ENCODE results near the gene ALDH16A1. TPM values are rescaled to one million over a fixed set of nuclear protein-coding genes. Genes with fewer than 3 reads are reported as not detected.
A peak's percentile ranks its signal among the peaks of the same experiment; 100 is the strongest.

The ALDH16A1 gene
- total and polyA plus RNA-seq, 4 donors = 4.8 to 62.4 (median 20.4) TPM

DNA sequence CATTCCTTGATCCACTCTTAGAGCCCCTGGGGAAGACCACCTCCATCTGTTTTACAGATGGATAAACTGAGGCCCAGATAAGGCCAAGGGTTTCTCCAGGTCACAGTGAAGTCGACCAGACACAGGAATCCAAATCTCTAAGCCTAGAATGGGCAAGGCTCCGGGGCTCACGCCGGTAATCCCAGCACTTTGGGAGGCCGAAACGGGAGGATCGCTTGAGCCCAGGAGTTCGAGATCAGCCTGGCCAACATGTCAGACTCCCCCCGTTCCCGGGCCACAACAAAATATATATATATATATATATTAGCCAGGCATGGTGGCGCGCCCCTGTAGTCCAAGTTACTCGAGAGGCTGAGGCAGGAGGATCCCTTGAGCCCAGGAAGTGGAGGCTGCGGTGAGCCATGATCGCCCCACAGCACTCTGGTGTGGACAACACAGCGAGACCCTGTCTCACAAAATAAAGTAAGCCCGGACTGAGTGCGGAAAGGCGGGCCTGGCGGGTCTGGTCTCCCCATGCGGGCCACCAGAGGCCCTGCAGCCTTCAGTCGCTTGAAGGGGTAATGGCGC, 33.8 kb downstream of the ALDH16A1 start:
- Histone ChIP-seq H3K9me3 (ENCODE audit: control insufficient read depth, low read length) (no peaks in the 10 kb centered on the region), H3K4me3 (ENCODE audit: low read length in 2 of 2) (no peak overlapping the region), H3K4me1 (ENCODE audit: control insufficient read depth in 1 of 2, insufficient read depth in 2 of 2, low read length in 2 of 2) (no peaks in the 10 kb centered on the region), H3K36me3 (ENCODE audit: control insufficient read depth in 1 of 2, insufficient read depth in 2 of 2, low read length in 1 of 2) (peaks cover 0 to 10% of the 10 kb centered on the region in 2 donors), H3K27ac (ENCODE audit: low read depth in 1 of 2, low read length in 2 of 2) (peak overlapping the region in 1 of 2 donors; percentile 66), H3K27me3 (ENCODE audit: control insufficient read depth in 1 of 2, insufficient read depth in 2 of 2, low read length in 1 of 2) (no peaks in the 10 kb centered on the region)
- ATAC-seq (ENCODE audit: low FRiP score) (no peak), DNase-seq (no peak)
- intact Hi-C loops (cut with DNase I) = loop anchor here in 1 of 2 donors (1.0 kb wide), 1 partner anchor 10 kb away; the partner anchor contains the start of gene RPS11
- 64 to 66% methylated on average over 23 of the region's 23 CpGs for WGBS, 2 donors

- Histone ChIP-seq H3K4me1 (ENCODE audit: control insufficient read depth in 1 of 2, insufficient read depth in 2 of 2, low read length in 2 of 2) (no peaks in the 10 kb centered on the region), H3K27me3 (ENCODE audit: control insufficient read depth in 1 of 2, insufficient read depth in 2 of 2, low read length in 1 of 2) (no peaks in the 10 kb centered on the region), H3K9me3 (ENCODE audit: control insufficient read depth, low read length) (no peaks in the 10 kb centered on the region), H3K4me3 (ENCODE audit: low read length in 2 of 2) (peak within 1 kb of the TSS; percentile 61 to 70), H3K36me3 (ENCODE audit: control insufficient read depth in 1 of 2, insufficient read depth in 2 of 2, low read length in 1 of 2) (peaks cover 0 to 11% of the 10 kb centered on the region in 2 donors), H3K27ac (ENCODE audit: low read depth in 1 of 2, low read length in 2 of 2) (peak within 1 kb of the TSS in 1 of 2 donors; percentile 66)
- peak; percentile 99 for ATAC-seq (ENCODE audit: low FRiP score)
- WGBS, 2 donors = 0% methylated on average over 55 to 57 of the region's 57 CpGs
- DNase-seq = peak; percentile 100
- intact Hi-C loops (cut with DNase I) = loop anchor here in 1 of 2 donors (1.0 kb wide), 1 partner anchor 9 kb away; the partner anchor contains the start of gene RPS11
Observed at GRCh38 chr19:49487277-49488045, 34.4 kb downstream of the ALDH16A1 start, which contains the start of gene RPL13A. Gene RPL13A (plus strand): TSS chr19:49487608. CDS start chr19:49487630, 22 bp downstream.

GRCh38 chr19:49488046-49488862, 35.2 kb downstream of the ALDH16A1 start:
- WGBS, 2 donors = 1% methylated on average over 26 of the region's 26 CpGs
- intact Hi-C loops (cut with DNase I) = no loop called here
- H3K27me3 ChIP-seq (ENCODE audit: control insufficient read depth in 1 of 2, insufficient read depth in 2 of 2, low read length in 1 of 2) = no peaks in the 10 kb centered on the region
- H3K36me3 ChIP-seq (ENCODE audit: control insufficient read depth in 1 of 2, insufficient read depth in 2 of 2, low read length in 1 of 2) = peaks cover 0 to 11% of the 10 kb centered on the region in 2 donors
- H3K4me1 ChIP-seq (ENCODE audit: control insufficient read depth in 1 of 2, insufficient read depth in 2 of 2, low read length in 2 of 2) = no peaks in the 10 kb centered on the region
- ATAC-seq (ENCODE audit: low FRiP score) (no peak), DNase-seq (no peak)
- peak overlapping the region; percentile 61 to 70 for H3K4me3 ChIP-seq (ENCODE audit: low read length in 2 of 2)
- peak overlapping the region in 1 of 2 donors; percentile 62 for H3K27ac ChIP-seq (ENCODE audit: low read depth in 1 of 2, low read length in 2 of 2)
- no peaks in the 10 kb centered on the region for H3K9me3 ChIP-seq (ENCODE audit: control insufficient read depth, low read length)

GRCh38 chr19:49488863-49489537, 36.0 kb downstream of the ALDH16A1 start:
- H3K27ac ChIP-seq (ENCODE audit: low read depth in 1 of 2, low read length in 2 of 2) = peak overlapping the region in 1 of 2 donors; percentile 6
- ATAC-seq (ENCODE audit: low FRiP score) (no peak), DNase-seq (no peak)
- peaks cover 0 to 11% of the 10 kb centered on the region in 2 donors for H3K36me3 ChIP-seq (ENCODE audit: control insufficient read depth in 1 of 2, insufficient read depth in 2 of 2, low read length in 1 of 2)
- no peaks in the 10 kb centered on the region for H3K4me1 ChIP-seq (ENCODE audit: control insufficient read depth in 1 of 2, insufficient read depth in 2 of 2, low read length in 2 of 2)
- 26 to 29% methylated on average over 15 of the region's 15 CpGs for WGBS, 2 donors
- peak overlapping the region in 1 of 2 donors; percentile 70 for H3K4me3 ChIP-seq (ENCODE audit: low read length in 2 of 2)
- intact Hi-C loops (cut with DNase I) = no loop called here
- H3K27me3 ChIP-seq (ENCODE audit: control insufficient read depth in 1 of 2, insufficient read depth in 2 of 2, low read length in 1 of 2) = no peaks in the 10 kb centered on the region
- H3K9me3 ChIP-seq (ENCODE audit: control insufficient read depth, low read length) = no peaks in the 10 kb centered on the region

DNA sequence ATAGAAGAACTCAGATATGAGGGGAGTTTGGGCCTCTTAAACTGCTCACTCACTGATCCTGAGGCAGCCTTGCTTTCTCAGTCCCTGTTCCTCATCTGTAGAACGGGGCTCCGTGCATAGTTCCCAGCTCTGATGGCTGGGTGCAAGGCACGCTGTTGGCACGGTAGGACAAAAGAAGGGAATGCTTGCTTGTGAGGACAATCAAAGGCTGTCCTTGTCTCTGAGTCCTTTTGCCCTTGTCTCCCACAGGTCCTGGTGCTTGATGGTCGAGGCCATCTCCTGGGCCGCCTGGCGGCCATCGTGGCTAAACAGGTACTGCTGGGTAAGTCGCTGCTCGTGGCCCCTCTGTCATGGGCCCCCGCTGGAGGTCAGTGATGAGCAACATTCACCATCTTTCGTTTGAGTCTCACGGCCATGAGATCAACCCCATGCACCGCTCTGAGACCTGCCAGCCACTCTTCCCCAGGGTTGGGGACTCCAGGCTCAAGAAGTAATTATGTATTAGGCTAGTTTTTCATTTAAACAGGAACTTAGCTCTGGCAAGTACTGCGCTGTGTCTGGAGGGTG, 36.7 kb downstream of the ALDH16A1 start:
- H3K27me3 ChIP-seq (ENCODE audit: control insufficient read depth in 1 of 2, insufficient read depth in 2 of 2, low read length in 1 of 2) = no peaks in the 10 kb centered on the region
- DNase-seq (no peak), ATAC-seq (ENCODE audit: low FRiP score) (no peak)
- H3K4me1 ChIP-seq (ENCODE audit: control insufficient read depth in 1 of 2, insufficient read depth in 2 of 2, low read length in 2 of 2) = no peaks in the 10 kb centered on the region
- peaks cover 0 to 11% of the 10 kb centered on the region in 2 donors for H3K36me3 ChIP-seq (ENCODE audit: control insufficient read depth in 1 of 2, insufficient read depth in 2 of 2, low read length in 1 of 2)
- intact Hi-C loops (cut with DNase I) = loop anchor here in 1 of 2 donors (10.0 kb wide), 1 partner anchor 185 kb away; the partner anchor contains the start of gene PRMT1
- H3K9me3 ChIP-seq (ENCODE audit: control insufficient read depth, low read length) = no peaks in the 10 kb centered on the region
- H3K27ac ChIP-seq (ENCODE audit: low read depth in 1 of 2, low read length in 2 of 2) = no peak overlapping the region
- whole genome bisulfite sequencing, 2 donors = 74 to 77% methylated on average over 15 of the region's 15 CpGs
- no peak overlapping the region for H3K4me3 ChIP-seq (ENCODE audit: low read length in 2 of 2)

GRCh38 chr19:49490287-49491029, 37.4 kb downstream of the ALDH16A1 start:
- Histone ChIP-seq H3K27me3 (ENCODE audit: control insufficient read depth in 1 of 2, insufficient read depth in 2 of 2, low read length in 1 of 2) (no peaks in the 10 kb centered on the region), H3K4me1 (ENCODE audit: control insufficient read depth in 1 of 2, insufficient read depth in 2 of 2, low read length in 2 of 2) (no peaks in the 10 kb centered on the region)
- intact Hi-C loops (cut with DNase I) = loop anchor here in 1 of 2 donors (10.0 kb wide), 1 partner anchor 184 kb away; the partner anchor contains the start of gene PRMT1

GRCh38 chr19:49491030-49491803, 38.2 kb downstream of the ALDH16A1 start:
- H3K4me1 ChIP-seq (ENCODE audit: control insufficient read depth in 1 of 2, insufficient read depth in 2 of 2, low read length in 2 of 2) = no peaks in the 10 kb centered on the region
- no peak for ATAC-seq (ENCODE audit: low FRiP score)
- intact Hi-C loops (cut with DNase I) = loop anchor here in 1 of 2 donors (10.0 kb wide), 1 partner anchor 184 kb away; the partner anchor contains the start of gene PRMT1
- peaks cover 0 to 11% of the 10 kb centered on the region in 2 donors for H3K36me3 ChIP-seq (ENCODE audit: control insufficient read depth in 1 of 2, insufficient read depth in 2 of 2, low read length in 1 of 2)
- WGBS, 2 donors = 66 to 71% methylated on average over 14 to 17 of the region's 17 CpGs
- no peak for DNase-seq
- H3K27me3 ChIP-seq (ENCODE audit: control insufficient read depth in 1 of 2, insufficient read depth in 2 of 2, low read length in 1 of 2) = no peaks in the 10 kb centered on the region
- no peaks in the 10 kb centered on the region for H3K9me3 ChIP-seq (ENCODE audit: control insufficient read depth, low read length)
- no peak overlapping the region for H3K27ac ChIP-seq (ENCODE audit: low read depth in 1 of 2, low read length in 2 of 2)
- H3K4me3 ChIP-seq (ENCODE audit: low read length in 2 of 2) = no peak overlapping the region

More at GRCh38 chr19:49490287-49491029, 37.4 kb downstream of the ALDH16A1 start:
- ATAC-seq (ENCODE audit: low FRiP score) (no peak), DNase-seq (no peak)
- WGBS, 2 donors = 87 to 89% methylated on average over 22 to 27 of the region's 27 CpGs
- Histone ChIP-seq H3K36me3 (ENCODE audit: control insufficient read depth in 1 of 2, insufficient read depth in 2 of 2, low read length in 1 of 2) (peaks cover 0 to 11% of the 10 kb centered on the region in 2 donors), H3K27ac (ENCODE audit: low read depth in 1 of 2, low read length in 2 of 2) (no peak overlapping the region), H3K9me3 (ENCODE audit: control insufficient read depth, low read length) (no peaks in the 10 kb centered on the region), H3K4me3 (ENCODE audit: low read length in 2 of 2) (no peak overlapping the region)
